GM23338 (cell line): ENCODE results near the gene LRP4. TPM values are rescaled to one million over a fixed set of nuclear protein-coding genes. Genes with fewer than 3 reads are reported as not detected.

Experiments used
- ATAC-seq: fragments of 200-7000 bp; cut with Tn5 transposase; 3 replicates; pipeline ENCODE4 v1.9.1; 2020
- DNase-seq: peaks from one replicate; pipeline ENCODE4 v3.0.0-alpha.2; 2015; ENCODE audit warnings: low spot score
- H2AFZ ChIP-seq: fragments of 200-600 bp; sonication (generic); 2 replicates; pipeline ENCODE4 v1.8.0; 2016; ENCODE audit warnings: antibody characterized with exemption, mild to moderate bottlenecking, moderate library complexity
- H3F3A ChIP-seq: fragments of 200-600 bp; sonication (generic); replicated peaks from 2 replicates; pipeline ENCODE4 v1.8.0; 2017; ENCODE audit warnings: antibody characterized with exemption, mixed run types, low read depth
- H3K27ac ChIP-seq: fragments of 200-600 bp; sonication (generic); 2 replicates; pipeline ENCODE4 v1.6.1; 2016; ENCODE audit warnings: low read depth
- H3K27me3 ChIP-seq: fragments of 200-600 bp; sonication (generic); 2 replicates; pipeline ENCODE4 v1.8.0; 2016; ENCODE audit warnings: mild to moderate bottlenecking, mixed run types, moderate library complexity; ENCODE audit not compliant: insufficient read depth
- H3K36me3 ChIP-seq: fragments of 200-600 bp; sonication (generic); 2 replicates; pipeline ENCODE4 v1.8.0; 2016; ENCODE audit warnings: mild to moderate bottlenecking; ENCODE audit not compliant: insufficient read depth
- H3K4me1 ChIP-seq: fragments of 200-600 bp; sonication (generic); 2 replicates; pipeline ENCODE4 v1.8.0; 2016; ENCODE audit warnings: mild to moderate bottlenecking, moderate library complexity; ENCODE audit not compliant: insufficient read depth
- H3K4me2 ChIP-seq: fragments of 200-600 bp; sonication (generic); 2 replicates; pipeline ENCODE4 v1.7.1; 2017; ENCODE audit warnings: mixed run types
- H3K4me3 ChIP-seq: fragments of 200-600 bp; sonication (generic); 2 replicates; pipeline ENCODE4 v1.6.1; 2016; ENCODE audit warnings: mixed run types
- H3K79me2 ChIP-seq: fragments of 200-600 bp; sonication (generic); replicated peaks from 2 replicates; pipeline ENCODE4 v1.8.0; 2017; ENCODE audit warnings: mild to moderate bottlenecking; ENCODE audit not compliant: insufficient read depth
- H3K9me2 ChIP-seq: fragments of 200-600 bp; sonication (generic); 2 replicates; pipeline ENCODE4 v1.8.0; 2017; ENCODE audit not compliant: insufficient read depth
- H4K20me1 ChIP-seq: fragments of 200-600 bp; sonication (generic); replicated peaks from 2 replicates; pipeline ENCODE4 v1.8.0; 2017; ENCODE audit warnings: mild to moderate bottlenecking; ENCODE audit not compliant: insufficient read depth
- H3K27ac Mint-ChIP-seq: 2 replicates; pipeline ENCODE4 v1.8.0; 2020; ENCODE audit warnings: inconsistent platforms, mild to moderate bottlenecking, moderate library complexity, mixed read lengths
- H3K27me3 Mint-ChIP-seq: 3 replicates; pipeline ENCODE4 v1.8.0; 2022; ENCODE audit warnings: low read depth, mild to moderate bottlenecking, moderate library complexity, mixed read lengths, inconsistent platforms; ENCODE audit not compliant: insufficient read depth, poor library complexity
- H3K36me3 Mint-ChIP-seq: 3 replicates; pipeline ENCODE4 v1.8.0; 2021; ENCODE audit warnings: low read depth, mild to moderate bottlenecking, inconsistent platforms, moderate library complexity, mixed read lengths
- H3K4me1 Mint-ChIP-seq: 3 replicates; pipeline ENCODE4 v1.8.0; 2020; ENCODE audit warnings: mild to moderate bottlenecking, inconsistent platforms, mixed read lengths
- H3K4me3 Mint-ChIP-seq: 3 replicates; pipeline ENCODE4 v1.8.0; 2021; ENCODE audit warnings: moderate library complexity, mild to moderate bottlenecking, inconsistent platforms, mixed read lengths
- H3K9me3 Mint-ChIP-seq: 3 replicates; pipeline ENCODE4 v1.8.0; 2020; ENCODE audit warnings: moderate library complexity, mild to moderate bottlenecking, inconsistent platforms, mixed read lengths
- CREB1 ChIP-seq: fragments of 250-450 bp; sonication (Bioruptor Pico); IDR thresholded peaks from 2 replicates; pipeline ENCODE4 v1.5.0; 2020; ENCODE audit warnings: low read depth, mild to moderate bottlenecking, moderate library complexity
- EZH2 ChIP-seq: fragments of 200-600 bp; sonication (generic); IDR thresholded peaks from one replicate; pipeline ENCODE4 v1.8.0; 2017; ENCODE audit warnings: antibody characterized with exemption, mild to moderate bottlenecking, low read depth; ENCODE audit not compliant: unreplicated experiment
- JUNB ChIP-seq: IDR thresholded peaks from one replicate; pipeline ENCODE4 v1.6.1; 2016; ENCODE audit warnings: antibody characterized with exemption; ENCODE audit not compliant: unreplicated experiment
- NANOG ChIP-seq: IDR thresholded peaks from 2 replicates; pipeline ENCODE4 v1.6.1; 2016; ENCODE audit warnings: antibody characterized with exemption, borderline replicate concordance
- ZNF114 ChIP-seq: fragments of 250-450 bp; sonication (Bioruptor Pico); IDR thresholded peaks from 2 replicates; pipeline ENCODE4 v1.5.0; 2020; ENCODE audit warnings: mild to moderate bottlenecking, moderate library complexity
- ZNF331 ChIP-seq: fragments of 250-450 bp; sonication (Bioruptor Pico); IDR thresholded peaks from 2 replicates; pipeline ENCODE4 v1.5.0; 2020; ENCODE audit warnings: low read depth, mild to moderate bottlenecking, moderate library complexity
- polyA plus RNA-seq: library from polyadenylated mRNA; unstranded; fragments of >200 nt; fragmentation: Nextera tagmentation; extraction: Ambion mirVana; gene quantifications from 2 replicates; pipeline ENCODE4 v1.2.1, GENCODE V29; 2016
- total RNA-seq: library from RNA; depleted of rRNA; stranded (reverse); fragments of >200 nt; shearing (Covaris generic); gene quantifications from 2 replicates; pipeline ENCODE4 v1.2.3, GENCODE V29; 2014
- TF ChIP-seq, protein P1 (sequence below): fragments of 250-450 bp; sonication (Bioruptor Pico); IDR thresholded peaks from 2 replicates; pipeline ENCODE4 v1.5.0; 2020; ENCODE audit warnings: mild to moderate bottlenecking, moderate library complexity

The LRP4 gene
- total and polyA plus RNA-seq, 2 experiments from 2014 or later = 6.0 to 18.4 TPM

DNA sequence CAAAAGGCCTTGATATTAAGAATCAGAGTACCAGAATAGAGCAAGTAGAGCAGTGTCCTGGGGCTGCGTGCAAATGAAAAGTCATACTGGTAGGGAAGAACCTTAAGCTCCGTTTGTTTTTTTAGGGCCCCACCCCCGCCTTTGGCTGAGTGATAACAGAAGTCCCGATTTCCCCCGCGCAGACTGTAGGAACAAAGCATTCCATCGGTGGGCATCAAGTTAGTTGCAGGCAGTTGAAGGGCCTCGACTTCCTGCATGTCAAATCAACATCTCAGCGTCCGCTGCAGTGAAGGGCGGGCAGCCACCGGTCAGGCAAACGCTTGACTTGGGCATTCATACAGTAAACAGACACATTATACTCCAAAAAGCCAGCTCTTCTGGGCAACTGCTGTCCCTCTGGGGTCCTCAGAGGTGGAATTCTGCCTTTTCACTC is 11.7 kb downstream of the LRP4 start:
- no peaks in the 10 kb centered on the region for H3K9me2 ChIP-seq
- H3K27ac ChIP-seq = peak overlapping the region; percentile 91
- peaks cover 24% of the 10 kb centered on the region for H3K36me3 Mint-ChIP-seq
- H3K27ac Mint-ChIP-seq = peak overlapping the region; percentile 82
- H3K4me2 ChIP-seq = peak overlapping the region; percentile 67
- H3K79me2 ChIP-seq = peaks cover 58% of the 10 kb centered on the region
- H3K27me3 Mint-ChIP-seq = peaks cover 8% of the 10 kb centered on the region
- TF ChIP-seq CREB1 (CRISPR knock-in tag) = no peak
- no peak for TF ChIP-seq JUNB
- TF ChIP-seq NANOG = no peak
- no peak for TF ChIP-seq EZH2
- TF ChIP-seq, protein P1, sequence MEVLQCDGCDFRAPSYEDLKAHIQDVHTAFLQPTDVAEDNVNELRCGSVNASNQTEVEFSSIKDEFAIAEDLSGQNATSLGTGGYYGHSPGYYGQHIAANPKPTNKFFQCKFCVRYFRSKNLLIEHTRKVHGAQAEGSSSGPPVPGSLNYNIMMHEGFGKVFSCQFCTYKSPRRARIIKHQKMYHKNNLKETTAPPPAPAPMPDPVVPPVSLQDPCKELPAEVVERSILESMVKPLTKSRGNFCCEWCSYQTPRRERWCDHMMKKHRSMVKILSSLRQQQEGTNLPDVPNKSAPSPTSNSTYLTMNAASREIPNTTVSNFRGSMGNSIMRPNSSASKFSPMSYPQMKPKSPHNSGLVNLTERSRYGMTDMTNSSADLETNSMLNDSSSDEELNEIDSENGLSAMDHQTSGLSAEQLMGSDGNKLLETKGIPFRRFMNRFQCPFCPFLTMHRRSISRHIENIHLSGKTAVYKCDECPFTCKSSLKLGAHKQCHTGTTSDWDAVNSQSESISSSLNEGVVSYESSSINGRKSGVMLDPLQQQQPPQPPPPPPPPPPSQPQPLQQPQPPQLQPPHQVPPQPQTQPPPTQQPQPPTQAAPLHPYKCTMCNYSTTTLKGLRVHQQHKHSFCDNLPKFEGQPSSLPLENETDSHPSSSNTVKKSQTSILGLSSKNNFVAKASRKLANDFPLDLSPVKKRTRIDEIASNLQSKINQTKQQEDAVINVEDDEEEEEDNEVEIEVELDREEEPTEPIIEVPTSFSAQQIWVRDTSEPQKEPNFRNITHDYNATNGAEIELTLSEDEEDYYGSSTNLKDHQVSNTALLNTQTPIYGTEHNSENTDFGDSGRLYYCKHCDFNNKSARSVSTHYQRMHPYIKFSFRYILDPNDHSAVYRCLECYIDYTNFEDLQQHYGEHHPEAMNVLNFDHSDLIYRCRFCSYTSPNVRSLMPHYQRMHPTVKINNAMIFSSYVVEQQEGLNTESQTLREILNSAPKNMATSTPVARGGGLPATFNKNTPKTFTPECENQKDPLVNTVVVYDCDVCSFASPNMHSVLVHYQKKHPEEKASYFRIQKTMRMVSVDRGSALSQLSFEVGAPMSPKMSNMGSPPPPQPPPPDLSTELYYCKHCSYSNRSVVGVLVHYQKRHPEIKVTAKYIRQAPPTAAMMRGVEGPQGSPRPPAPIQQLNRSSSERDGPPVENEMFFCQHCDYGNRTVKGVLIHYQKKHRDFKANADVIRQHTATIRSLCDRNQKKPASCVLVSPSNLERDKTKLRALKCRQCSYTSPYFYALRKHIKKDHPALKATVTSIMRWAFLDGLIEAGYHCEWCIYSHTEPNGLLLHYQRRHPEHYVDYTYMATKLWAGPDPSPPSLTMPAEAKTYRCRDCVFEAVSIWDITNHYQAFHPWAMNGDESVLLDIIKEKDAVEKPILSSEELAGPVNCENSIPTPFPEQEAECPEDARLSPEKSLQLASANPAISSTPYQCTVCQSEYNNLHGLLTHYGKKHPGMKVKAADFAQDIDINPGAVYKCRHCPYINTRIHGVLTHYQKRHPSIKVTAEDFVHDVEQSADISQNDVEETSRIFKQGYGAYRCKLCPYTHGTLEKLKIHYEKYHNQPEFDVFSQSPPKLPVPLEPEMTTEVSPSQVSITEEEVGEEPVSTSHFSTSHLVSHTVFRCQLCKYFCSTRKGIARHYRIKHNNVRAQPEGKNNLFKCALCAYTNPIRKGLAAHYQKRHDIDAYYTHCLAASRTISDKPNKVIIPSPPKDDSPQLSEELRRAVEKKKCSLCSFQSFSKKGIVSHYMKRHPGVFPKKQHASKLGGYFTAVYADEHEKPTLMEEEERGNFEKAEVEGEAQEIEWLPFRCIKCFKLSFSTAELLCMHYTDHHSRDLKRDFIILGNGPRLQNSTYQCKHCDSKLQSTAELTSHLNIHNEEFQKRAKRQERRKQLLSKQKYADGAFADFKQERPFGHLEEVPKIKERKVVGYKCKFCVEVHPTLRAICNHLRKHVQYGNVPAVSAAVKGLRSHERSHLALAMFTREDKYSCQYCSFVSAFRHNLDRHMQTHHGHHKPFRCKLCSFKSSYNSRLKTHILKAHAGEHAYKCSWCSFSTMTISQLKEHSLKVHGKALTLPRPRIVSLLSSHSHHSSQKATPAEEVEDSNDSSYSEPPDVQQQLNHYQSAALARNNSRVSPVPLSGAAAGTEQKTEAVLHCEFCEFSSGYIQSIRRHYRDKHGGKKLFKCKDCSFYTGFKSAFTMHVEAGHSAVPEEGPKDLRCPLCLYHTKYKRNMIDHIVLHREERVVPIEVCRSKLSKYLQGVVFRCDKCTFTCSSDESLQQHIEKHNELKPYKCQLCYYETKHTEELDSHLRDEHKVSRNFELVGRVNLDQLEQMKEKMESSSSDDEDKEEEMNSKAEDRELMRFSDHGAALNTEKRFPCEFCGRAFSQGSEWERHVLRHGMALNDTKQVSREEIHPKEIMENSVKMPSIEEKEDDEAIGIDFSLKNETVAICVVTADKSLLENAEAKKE (CRISPR knock-in tag) = no peak
- no peak; the same call in 1 of the 2 replicates for TF ChIP-seq ZNF114
- no peak for TF ChIP-seq ZNF331 (CRISPR knock-in tag)
- peaks cover 19% of the 10 kb centered on the region for H3F3A ChIP-seq
- H3K27me3 ChIP-seq = no peaks in the 10 kb centered on the region
- DNase-seq (peak; percentile 80), ATAC-seq (peak; percentile 57)
- peak overlapping the region; percentile 21 for H3K4me3 Mint-ChIP-seq
- H3K4me1 ChIP-seq = peaks cover 57% of the 10 kb centered on the region
- 0 out of 2 replicates have a peak, but pooled peaks cover 3% of the 10 kb centered on the region for H4K20me1 ChIP-seq
- no peaks in the 10 kb centered on the region for H3K9me3 Mint-ChIP-seq
- no peaks in the 10 kb centered on the region for H3K36me3 ChIP-seq
- H3K4me1 Mint-ChIP-seq = peaks cover 65% of the 10 kb centered on the region
- H3K4me3 ChIP-seq = peak overlapping the region; percentile 29; the same call in 1 of the 2 replicates
- H2AFZ ChIP-seq = no peak overlapping the region
